Jurkat, Clone E6-1 (cell line): Measurements from ENCODE around the gene TBC1D32. TPM values are rescaled to one million over a fixed set of nuclear protein-coding genes. Genes with fewer than 3 reads are reported as not detected.
"Not testable (repeated sequence)": the region's sequence is repeated elsewhere in the genome, so short reads cannot be mapped to it uniquely, and the experiment has no call there.

Source experiments
- DNase-seq: peaks from one replicate; pipeline ENCODE4 v3.0.0-alpha.2; 2011; ENCODE audit warnings: low read depth, low spot score
- H3K4me3 ChIP-seq: 2 replicates; pipeline ENCODE4 v1.5.1; 2011; ENCODE audit warnings: mild to moderate bottlenecking, low read length, control low read depth, moderate library complexity
- polyA plus RNA-seq: library from polyadenylated mRNA; unstranded; fragments of >200 nt; gene quantifications from one replicate; pipeline ENCODE4 v1.2.1, GENCODE V29; 2012; ENCODE audit warnings: missing spikeins; ENCODE audit not compliant: insufficient read length, insufficient read depth

TBC1D32 gene
- polyA plus RNA-seq = 6.1 TPM

GRCh38 chr6:121334299-121335086 lies at the start of gene TBC1D32:
TSS of gene TBC1D32 (minus strand) at chr6:121334480. CDS start at chr6:121334430, 50 bp downstream.
- peak within 1 kb of the TSS; percentile 83 for H3K4me3 ChIP-seq
- DNase-seq = peak; percentile 74

- DNase-seq = no peak
- H3K4me3 ChIP-seq = no peak overlapping the region
These were observed 49.2 kb upstream of the TBC1D32 start for GRCh38 chr6:121383478-121383877.

- H3K4me3 ChIP-seq = no peak overlapping the region
- DNase-seq = no peak
These were observed 48.3 kb upstream of the TBC1D32 start for GRCh38 chr6:121382467-121383121.

- no peak for DNase-seq
- no peak overlapping the region for H3K4me3 ChIP-seq
These were observed 42.1 kb upstream of the TBC1D32 start for GRCh38 chr6:121376411-121376810.

- DNase-seq, H3K4me3 ChIP-seq: not testable (repeated sequence)
These were observed 39.9 kb upstream of the TBC1D32 start for GRCh38 chr6:121374219-121374618.

GRCh38 chr6:121365536-121366521 lies 31.5 kb upstream of the TBC1D32 start:
- no peak overlapping the region for H3K4me3 ChIP-seq
- no peak for DNase-seq

GRCh38 chr6:121356575-121356974 lies 22.3 kb upstream of the TBC1D32 start:
- H3K4me3 ChIP-seq = no peak overlapping the region
- no peak for DNase-seq

- H3K4me3 ChIP-seq = no peak overlapping the region
- DNase-seq = no peak
These were observed 20.5 kb upstream of the TBC1D32 start for GRCh38 chr6:121354764-121355163.

GRCh38 chr6:121352941-121353340 lies 18.7 kb upstream of the TBC1D32 start:
- no peak overlapping the region for H3K4me3 ChIP-seq
- DNase-seq = no peak

- no peak overlapping the region for H3K4me3 ChIP-seq
- no peak for DNase-seq
These were observed 17.6 kb upstream of the TBC1D32 start for GRCh38 chr6:121351916-121352315.

- no peak for DNase-seq
- no peak overlapping the region for H3K4me3 ChIP-seq
These were observed 15.3 kb upstream of the TBC1D32 start for GRCh38 chr6:121349596-121349995.

GRCh38 chr6:121347484-121347883 lies 13.2 kb upstream of the TBC1D32 start:
- no peak overlapping the region for H3K4me3 ChIP-seq
- no peak for DNase-seq

GRCh38 chr6:121344539-121344938 lies 10.3 kb upstream of the TBC1D32 start:
- DNase-seq = no peak
- H3K4me3 ChIP-seq = no peak overlapping the region

GRCh38 chr6:121339639-121340226 lies 5.5 kb upstream of the TBC1D32 start:
- DNase-seq = no peak
- H3K4me3 ChIP-seq = no peak overlapping the region

GRCh38 chr6:121338956-121339355 lies 4.7 kb upstream of the TBC1D32 start:
- H3K4me3 ChIP-seq = no peak overlapping the region
- DNase-seq = no peak

GRCh38 chr6:121338366-121338765 lies 4.1 kb upstream of the TBC1D32 start:
- no peak overlapping the region for H3K4me3 ChIP-seq
- DNase-seq = no peak

- peak overlapping the region; percentile 83 for H3K4me3 ChIP-seq
- DNase-seq = no peak
These were observed 1.1 kb upstream of the TBC1D32 start for GRCh38 chr6:121335087-121336008.

- not testable (repeated sequence) for DNase-seq
- H3K4me3 ChIP-seq = peak overlapping the region; percentile 83
These were observed 586 bp downstream of the TBC1D32 start for GRCh38 chr6:121333694-121334093.
